ENCODE measurements around the gene COQ8A. TPM values are rescaled to one million over a fixed set of nuclear protein-coding genes. Genes with fewer than 3 reads are reported as not detected.

Gene COQ8A
- total RNA-seq, 1 experiment from 2014 or later: 39.4 TPM

GRCh38 chr1:227016990-227017389, 76.9 kb downstream of the COQ8A start:
- peaks cover 16% of the 10 kb centered on the region for H3K9me3 Mint-ChIP-seq
- peaks cover 40% of the 10 kb centered on the region for H3K36me3 Mint-ChIP-seq
- H3K4me3 Mint-ChIP-seq: no peak overlapping the region
- POLR2A ChIA-PET: no interaction called here
- TF ChIP-seq PRRX2 (CRISPR knock-in tag; IDR thresholded peaks at IDR 0.05) (no peak), NFE2L1 (CRISPR knock-in tag; IDR thresholded peaks at IDR 0.05) (no peak), IRF2 (CRISPR knock-in tag; IDR thresholded peaks at IDR 0.05; ENCODE audit: borderline replicate concordance, low read depth) (no peak), ZNF425 (CRISPR knock-in tag; conservative IDR thresholded peaks at IDR 0.05) (no peak), ATF3 (CRISPR knock-in tag; conservative IDR thresholded peaks at IDR 0.05) (no peak), ETV6 (CRISPR knock-in tag; IDR thresholded peaks at IDR 0.05) (no peak), NR1H2 (CRISPR knock-in tag; IDR thresholded peaks at IDR 0.05) (no peak), CREB1 (CRISPR knock-in tag; IDR thresholded peaks at IDR 0.05) (no peak), NFATC4 (CRISPR knock-in tag; IDR thresholded peaks at IDR 0.05) (no peak), FOXP1 (CRISPR knock-in tag; IDR thresholded peaks at IDR 0.05; ENCODE audit: borderline replicate concordance) (no peak), ZBTB21 (CRISPR knock-in tag; IDR thresholded peaks at IDR 0.05; ENCODE audit: borderline replicate concordance) (no peak), ATF6 (CRISPR knock-in tag; IDR thresholded peaks at IDR 0.05) (no peak), ZNF121 (CRISPR knock-in tag; IDR thresholded peaks at IDR 0.05) (no peak)
- no peak overlapping the region for H3K27ac Mint-ChIP-seq
- H3K27me3 Mint-ChIP-seq (ENCODE audit: low read depth): no peaks in the 10 kb centered on the region
- ATAC-seq (no peak), DNase-seq (ENCODE audit: low spot score) (no peak)
- H3K4me1 Mint-ChIP-seq: no peaks in the 10 kb centered on the region
- CTCF ChIA-PET: interaction anchor here (1.0 kb wide), 1 partner anchor 23 kb away, joined by 3 read pairs; no protein-coding TSS in a partner anchor

GRCh38 chr1:227032396-227032795, 92.3 kb downstream of the COQ8A start:
- Mint-ChIP-seq H3K4me3 (no peak overlapping the region), H3K27ac (no peak overlapping the region), H3K27me3 (ENCODE audit: low read depth) (no peaks in the 10 kb centered on the region), H3K4me1 (peaks cover 3% of the 10 kb centered on the region; the same call in 1 of the 2 replicates), H3K36me3 (peaks cover 16% of the 10 kb centered on the region), H3K9me3 (no peaks in the 10 kb centered on the region)
- DNase-seq (ENCODE audit: low spot score): no peak
- ChIA-PET CTCF (interaction anchor here (1.3 kb wide), 1 partner anchor 415 kb away, joined by 3 read pairs; no protein-coding TSS in a partner anchor), POLR2A (no interaction called here)
- ATAC-seq: peak; percentile 78
- no peak for TF ChIP-seq MYBL2 (CRISPR knock-in tag; IDR thresholded peaks at IDR 0.05)
- no peak for TF ChIP-seq SMAD3 (CRISPR knock-in tag; IDR thresholded peaks at IDR 0.05; ENCODE audit: borderline replicate concordance)
- no peak for TF ChIP-seq ATF6 (CRISPR knock-in tag; IDR thresholded peaks at IDR 0.05)
- TF ChIP-seq FOXP4 (CRISPR knock-in tag; IDR thresholded peaks at IDR 0.05): no peak
- TF ChIP-seq NR2C2 (CRISPR knock-in tag; IDR thresholded peaks at IDR 0.05): no peak
- TF ChIP-seq GTF2I (CRISPR knock-in tag; conservative IDR thresholded peaks at IDR 0.05): no peak
- TF ChIP-seq USF1 (CRISPR knock-in tag; IDR thresholded peaks at IDR 0.05): no peak
- TF ChIP-seq FOXK1 (CRISPR knock-in tag; IDR thresholded peaks at IDR 0.05): no peak
- no peak for TF ChIP-seq ZSCAN18 (CRISPR knock-in tag; IDR thresholded peaks at IDR 0.05)
- TF ChIP-seq ZBTB43 (CRISPR knock-in tag; IDR thresholded peaks at IDR 0.05): no peak
- no peak for TF ChIP-seq ATF1 (CRISPR knock-in tag; IDR thresholded peaks at IDR 0.05)
- no peak for TF ChIP-seq ZNF263 (CRISPR knock-in tag; IDR thresholded peaks at IDR 0.05; ENCODE audit: low read depth)

Data from WTC11 (cell line).